Measurements from ENCODE around the gene RIC8A.

- no peak for TF ChIP-seq CTCF (IDR thresholded peaks at IDR 0.05; ENCODE audit: low read length)
- TF ChIP-seq EZH2 (IDR thresholded peaks at IDR 0.05; ENCODE audit: borderline replicate concordance, low read length): no peak
Observed at GRCh38 chr11:213111-213510, 5.6 kb downstream of the RIC8A start.

Measured in OCI-LY1 (cell line).